ENCODE data around the gene EEA1.

The EEA1 gene

GRCh38 chr12:92955997-92956663 lies 27.0 kb upstream of the EEA1 start:
- Histone ChIP-seq H3K4me2 (ENCODE audit: low read length) (no peak overlapping the region), H3K27me3 (ENCODE audit: control insufficient read depth, insufficient read depth, low read length) (no peaks in the 10 kb centered on the region), H2AFZ (no peak overlapping the region), H3K36me3 (ENCODE audit: control insufficient read depth, insufficient read depth, low read length) (no peaks in the 10 kb centered on the region), H3K4me3 (ENCODE audit: low read depth, low read length) (no peak overlapping the region), H3K27ac (no peak overlapping the region), H3K9me3 (ENCODE audit: control insufficient read depth, low read length) (peaks cover 5% of the 10 kb centered on the region), H3K9ac (no peak overlapping the region), H3K79me2 (no peaks in the 10 kb centered on the region), H3K4me1 (no peaks in the 10 kb centered on the region)
- TF ChIP-seq CTCF (IDR thresholded peaks at IDR 0.05), result no peak

GRCh38 chr12:92953747-92954146 lies 24.7 kb upstream of the EEA1 start:
- no peaks in the 10 kb centered on the region for H3K4me1 ChIP-seq
- H3K27me3 ChIP-seq (ENCODE audit: control insufficient read depth, insufficient read depth, low read length), result no peaks in the 10 kb centered on the region
- no peaks in the 10 kb centered on the region for H3K79me2 ChIP-seq
- H3K4me2 ChIP-seq (ENCODE audit: low read length), result no peak overlapping the region
- H2AFZ ChIP-seq, result no peak overlapping the region
- H3K9ac ChIP-seq, result no peak overlapping the region
- TF ChIP-seq CTCF (IDR thresholded peaks at IDR 0.05), result no peak
- no peak overlapping the region for H3K4me3 ChIP-seq (ENCODE audit: low read depth, low read length)
- H3K9me3 ChIP-seq (ENCODE audit: control insufficient read depth, low read length), result peaks cover 5% of the 10 kb centered on the region
- no peaks in the 10 kb centered on the region for H3K36me3 ChIP-seq (ENCODE audit: control insufficient read depth, insufficient read depth, low read length)
- H3K27ac ChIP-seq, result no peak overlapping the region

GRCh38 chr12:92952394-92952793 lies 23.3 kb upstream of the EEA1 start:
- H3K9ac ChIP-seq, result no peak overlapping the region

GRCh38 chr12:92951006-92951405 lies 21.9 kb upstream of the EEA1 start:
- H2AFZ ChIP-seq, result no peak overlapping the region
- no peak overlapping the region for H3K4me3 ChIP-seq (ENCODE audit: low read depth, low read length)
- no peak overlapping the region for H3K4me2 ChIP-seq (ENCODE audit: low read length)
- no peaks in the 10 kb centered on the region for H3K79me2 ChIP-seq
- H3K27ac ChIP-seq, result no peak overlapping the region
- peaks cover 5% of the 10 kb centered on the region for H3K9me3 ChIP-seq (ENCODE audit: control insufficient read depth, low read length)
- no peak overlapping the region for H3K9ac ChIP-seq
- no peaks in the 10 kb centered on the region for H3K27me3 ChIP-seq (ENCODE audit: control insufficient read depth, insufficient read depth, low read length)
- no peak for TF ChIP-seq CTCF (IDR thresholded peaks at IDR 0.05)
- no peaks in the 10 kb centered on the region for H3K4me1 ChIP-seq
- no peaks in the 10 kb centered on the region for H3K36me3 ChIP-seq (ENCODE audit: control insufficient read depth, insufficient read depth, low read length)

More at GRCh38 chr12:92952394-92952793, 23.3 kb upstream of the EEA1 start:
- Histone ChIP-seq H3K79me2 (no peaks in the 10 kb centered on the region), H3K36me3 (ENCODE audit: control insufficient read depth, insufficient read depth, low read length) (no peaks in the 10 kb centered on the region), H3K4me3 (ENCODE audit: low read depth, low read length) (no peak overlapping the region), H3K27me3 (ENCODE audit: control insufficient read depth, insufficient read depth, low read length) (no peaks in the 10 kb centered on the region), H2AFZ (no peak overlapping the region), H3K4me2 (ENCODE audit: low read length) (no peak overlapping the region), H3K4me1 (no peaks in the 10 kb centered on the region), H3K27ac (no peak overlapping the region), H3K9me3 (ENCODE audit: control insufficient read depth, low read length) (peaks cover 5% of the 10 kb centered on the region)
- no peak for TF ChIP-seq CTCF (IDR thresholded peaks at IDR 0.05)

GRCh38 chr12:92950011-92950410 lies 20.9 kb upstream of the EEA1 start:
- Histone ChIP-seq H3K36me3 (ENCODE audit: control insufficient read depth, insufficient read depth, low read length) (no peaks in the 10 kb centered on the region), H3K9ac (no peak overlapping the region), H3K9me3 (ENCODE audit: control insufficient read depth, low read length) (peaks cover 5% of the 10 kb centered on the region), H3K27ac (no peak overlapping the region), H3K79me2 (no peaks in the 10 kb centered on the region), H3K4me3 (ENCODE audit: low read depth, low read length) (no peak overlapping the region), H3K4me1 (no peaks in the 10 kb centered on the region), H3K27me3 (ENCODE audit: control insufficient read depth, insufficient read depth, low read length) (no peaks in the 10 kb centered on the region), H3K4me2 (ENCODE audit: low read length) (no peak overlapping the region), H2AFZ (no peak overlapping the region)
- no peak for TF ChIP-seq CTCF (IDR thresholded peaks at IDR 0.05)
